Large intestine (tissue), 3 donors: ENCODE results near the gene MUC20. TPM values are rescaled to one million over a fixed set of nuclear protein-coding genes. Genes with fewer than 3 reads are reported as not detected.

Source experiments
- DNase-seq, 2 donors: peaks; one replicate each; pipeline versions ENCODE4 v3.0.0 to v3.0.0-alpha.2; 2013
- H3K27ac ChIP-seq: one replicate; pipeline ENCODE4 v1.5.1; 2013; ENCODE audit warnings: low read length
- H3K27me3 ChIP-seq: 2 replicates; pipeline ENCODE4 v1.6.1; 2013; ENCODE audit warnings: low read length; ENCODE audit not compliant: control insufficient read depth, insufficient read depth
- H3K36me3 ChIP-seq: 2 replicates; pipeline ENCODE4 v1.6.1; 2013; ENCODE audit warnings: low read length; ENCODE audit not compliant: control insufficient read depth, insufficient read depth
- H3K4me1 ChIP-seq: one replicate; pipeline ENCODE4 v1.6.1; 2013; ENCODE audit warnings: low read length; ENCODE audit not compliant: control insufficient read depth, insufficient read depth
- H3K4me3 ChIP-seq: one replicate; pipeline ENCODE4 v1.5.1; 2013; ENCODE audit warnings: low read length
- H3K9me3 ChIP-seq: one replicate; pipeline ENCODE4 v1.6.1; 2013; ENCODE audit warnings: mild to moderate bottlenecking, low read depth, low read length, moderate library complexity; ENCODE audit not compliant: control insufficient read depth
- WGBS: methylation state at CpG from one replicate; pipeline ENCODE4 v1.1.5; 2013; ENCODE audit warnings: low lambda C conversion rate; ENCODE audit not compliant: insufficient coverage; 5-methylcytosine and 5-hydroxymethylcytosine counted together
- polyA plus RNA-seq: library from polyadenylated mRNA; unstranded; fragments of 120-200 nt; gene quantifications from one replicate; pipeline ENCODE4 v1.2.1, GENCODE V29; 2013

Gene MUC20
- polyA plus RNA-seq, 1 donor, result 34.5 TPM

GRCh38 chr3:195750797-195751520 lies 30.2 kb downstream of the MUC20 start:
- no peak for DNase-seq
- Histone ChIP-seq H3K9me3 (peaks cover 4% of the 10 kb centered on the region), H3K4me1 (peaks cover 3% of the 10 kb centered on the region), H3K27me3 (no peaks in the 10 kb centered on the region), H3K4me3 (no peak overlapping the region), H3K36me3 (peaks cover 8% of the 10 kb centered on the region), H3K27ac (no peak overlapping the region)
- WGBS, result no CpG with 5 or more reads among the region's 30 CpGs

- H3K9me3 ChIP-seq, result peaks cover 4% of the 10 kb centered on the region
- no CpG with 5 or more reads among the region's 7 CpGs for WGBS
- H3K36me3 ChIP-seq, result peaks cover 5% of the 10 kb centered on the region
- H3K27ac ChIP-seq, result no peak overlapping the region
- H3K4me3 ChIP-seq, result no peak overlapping the region
- peaks cover 3% of the 10 kb centered on the region for H3K4me1 ChIP-seq
- peak; percentile 21 to 57 for DNase-seq
- no peaks in the 10 kb centered on the region for H3K27me3 ChIP-seq
Observed at GRCh38 chr3:195751560-195751959, 30.8 kb downstream of the MUC20 start.

- no CpG with 5 or more reads among the region's 13 CpGs for WGBS
- no peak overlapping the region for H3K27ac ChIP-seq
- H3K4me3 ChIP-seq, result no peak overlapping the region
- no peaks in the 10 kb centered on the region for H3K27me3 ChIP-seq
- H3K36me3 ChIP-seq, result peaks cover 3% of the 10 kb centered on the region
- no peak for DNase-seq
- peaks cover 3% of the 10 kb centered on the region for H3K4me1 ChIP-seq
- peaks cover 4% of the 10 kb centered on the region for H3K9me3 ChIP-seq
Observed at GRCh38 chr3:195752066-195752465, 31.3 kb downstream of the MUC20 start.

- H3K9me3 ChIP-seq, result no peaks in the 10 kb centered on the region
- H3K4me1 ChIP-seq, result peaks cover 3% of the 10 kb centered on the region
- no peak overlapping the region for H3K27ac ChIP-seq
- H3K36me3 ChIP-seq, result no peaks in the 10 kb centered on the region
- no peak overlapping the region for H3K4me3 ChIP-seq
- peaks cover 4% of the 10 kb centered on the region for H3K27me3 ChIP-seq
- WGBS, result no CpG with 5 or more reads among the region's 26 CpGs
- no peak for DNase-seq
Observed at GRCh38 chr3:195752546-195753331, 32.0 kb downstream of the MUC20 start.

GRCh38 chr3:195753581-195753980 lies 32.8 kb downstream of the MUC20 start:
- no CpG with 5 or more reads among the region's 14 CpGs for WGBS
- no peaks in the 10 kb centered on the region for H3K4me1 ChIP-seq
- H3K27me3 ChIP-seq, result peaks cover 9% of the 10 kb centered on the region
- no peak for DNase-seq
- H3K36me3 ChIP-seq, result no peaks in the 10 kb centered on the region
- no peak overlapping the region for H3K27ac ChIP-seq
- no peak overlapping the region for H3K4me3 ChIP-seq
- no peaks in the 10 kb centered on the region for H3K9me3 ChIP-seq

- no peaks in the 10 kb centered on the region for H3K36me3 ChIP-seq
- H3K9me3 ChIP-seq, result no peaks in the 10 kb centered on the region
- H3K27me3 ChIP-seq, result peaks cover 9% of the 10 kb centered on the region
- no peak overlapping the region for H3K4me3 ChIP-seq
- H3K4me1 ChIP-seq, result no peaks in the 10 kb centered on the region
- no CpG with 5 or more reads among the region's 19 CpGs for WGBS
- no peak overlapping the region for H3K27ac ChIP-seq
- DNase-seq, result no peak
Observed at GRCh38 chr3:195754141-195754540, 33.4 kb downstream of the MUC20 start.

- H3K27me3 ChIP-seq, result peaks cover 9% of the 10 kb centered on the region
- H3K27ac ChIP-seq, result no peak overlapping the region
- H3K4me1 ChIP-seq, result no peaks in the 10 kb centered on the region
- WGBS, result 90% methylated on average over 2 of the region's 7 CpGs
- DNase-seq, result no peak
- no peaks in the 10 kb centered on the region for H3K9me3 ChIP-seq
- no peaks in the 10 kb centered on the region for H3K36me3 ChIP-seq
- H3K4me3 ChIP-seq, result no peak overlapping the region
Observed at GRCh38 chr3:195754906-195755305, 34.1 kb downstream of the MUC20 start.

- H3K27ac ChIP-seq, result no peak overlapping the region
- H3K36me3 ChIP-seq, result no peaks in the 10 kb centered on the region
- H3K4me3 ChIP-seq, result no peak overlapping the region
- DNase-seq, result no peak
- H3K4me1 ChIP-seq, result no peaks in the 10 kb centered on the region
- H3K9me3 ChIP-seq, result no peaks in the 10 kb centered on the region
- no CpG with 5 or more reads among the region's 7 CpGs for WGBS
- H3K27me3 ChIP-seq, result peaks cover 9% of the 10 kb centered on the region
Observed at GRCh38 chr3:195755391-195755790, 34.6 kb downstream of the MUC20 start.

- H3K27ac ChIP-seq, result no peak overlapping the region
- WGBS, result 90% methylated on average over 2 of the region's 16 CpGs
- no peak overlapping the region for H3K4me3 ChIP-seq
- DNase-seq, result no peak
- no peaks in the 10 kb centered on the region for H3K36me3 ChIP-seq
- no peaks in the 10 kb centered on the region for H3K4me1 ChIP-seq
- H3K27me3 ChIP-seq, result peaks cover 15% of the 10 kb centered on the region
- H3K9me3 ChIP-seq, result no peaks in the 10 kb centered on the region
Observed at GRCh38 chr3:195755791-195756676, 35.3 kb downstream of the MUC20 start.

GRCh38 chr3:195757438-195757770 lies 36.6 kb downstream of the MUC20 start:
- H3K9me3 ChIP-seq, result no peaks in the 10 kb centered on the region
- no peak for DNase-seq

More at GRCh38 chr3:195757438-195757770, 36.6 kb downstream of the MUC20 start:
- H3K27me3 ChIP-seq, result peaks cover 27% of the 10 kb centered on the region
- no peaks in the 10 kb centered on the region for H3K36me3 ChIP-seq
- no peak overlapping the region for H3K27ac ChIP-seq
- WGBS, result no CpG with 5 or more reads among the region's 8 CpGs
- H3K4me1 ChIP-seq, result no peaks in the 10 kb centered on the region
- no peak overlapping the region for H3K4me3 ChIP-seq
